Breast epithelium (tissue), 3 donors: ENCODE measurements around the gene CNOT6L.

Experiments used
- POLR2AphosphoS5 ChIP-seq, 3 donors: sonication (generic); formaldehyde crosslinking; IDR thresholded peaks; one replicate each; pipeline ENCODE4 v1.6.1; 2017; ENCODE audit warnings: antibody characterized with exemption in 3 of 3
- TF ChIP-seq, protein P1 (sequence below), 3 donors: fragments of 450-650 bp; IDR thresholded peaks; one replicate each; pipeline ENCODE4 v1.5.1; 2016 to 2017; ENCODE audit warnings: antibody characterized with exemption in 3 of 3, mild to moderate bottlenecking in 3 of 3, moderate library complexity in 3 of 3

DNA sequence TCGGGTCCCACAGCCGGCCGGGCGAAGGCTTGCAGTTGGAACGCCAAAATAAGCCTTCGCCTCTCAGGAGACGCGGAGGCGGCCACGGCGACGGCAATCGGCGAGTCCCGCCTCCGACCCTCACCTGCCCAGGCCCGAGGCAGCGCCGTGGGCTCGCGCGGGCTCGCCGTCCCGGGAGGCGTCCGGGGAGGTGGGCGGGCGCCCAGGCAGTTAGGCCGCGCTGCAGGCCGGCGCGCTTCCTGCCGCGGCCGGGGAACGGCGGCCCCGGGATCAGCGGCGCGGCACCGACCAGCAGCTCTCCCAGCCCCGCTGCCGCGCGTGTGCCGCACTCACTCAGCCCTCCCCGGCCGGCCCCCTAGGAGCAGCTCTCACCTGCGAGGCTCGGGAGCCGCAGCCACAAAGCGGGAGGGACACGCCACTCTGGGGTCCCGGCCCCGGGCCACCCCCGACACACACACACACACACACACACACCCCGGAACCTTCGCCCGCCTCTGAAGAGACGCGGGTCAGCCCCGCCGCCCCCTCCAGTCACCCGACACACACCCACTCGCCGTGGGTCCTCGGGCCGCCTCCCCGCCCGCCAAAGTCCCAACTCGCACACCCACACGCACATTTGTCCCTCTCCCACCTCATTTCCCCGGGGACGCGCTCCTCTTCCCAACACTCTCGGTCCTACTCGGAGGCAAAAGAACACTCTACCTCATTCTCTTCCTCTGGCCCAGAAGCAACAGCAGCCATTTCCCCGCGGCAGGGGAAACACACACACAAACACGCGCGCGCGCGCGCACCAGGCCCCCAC is at the start of gene CNOT6L:
- TF ChIP-seq, protein P1, sequence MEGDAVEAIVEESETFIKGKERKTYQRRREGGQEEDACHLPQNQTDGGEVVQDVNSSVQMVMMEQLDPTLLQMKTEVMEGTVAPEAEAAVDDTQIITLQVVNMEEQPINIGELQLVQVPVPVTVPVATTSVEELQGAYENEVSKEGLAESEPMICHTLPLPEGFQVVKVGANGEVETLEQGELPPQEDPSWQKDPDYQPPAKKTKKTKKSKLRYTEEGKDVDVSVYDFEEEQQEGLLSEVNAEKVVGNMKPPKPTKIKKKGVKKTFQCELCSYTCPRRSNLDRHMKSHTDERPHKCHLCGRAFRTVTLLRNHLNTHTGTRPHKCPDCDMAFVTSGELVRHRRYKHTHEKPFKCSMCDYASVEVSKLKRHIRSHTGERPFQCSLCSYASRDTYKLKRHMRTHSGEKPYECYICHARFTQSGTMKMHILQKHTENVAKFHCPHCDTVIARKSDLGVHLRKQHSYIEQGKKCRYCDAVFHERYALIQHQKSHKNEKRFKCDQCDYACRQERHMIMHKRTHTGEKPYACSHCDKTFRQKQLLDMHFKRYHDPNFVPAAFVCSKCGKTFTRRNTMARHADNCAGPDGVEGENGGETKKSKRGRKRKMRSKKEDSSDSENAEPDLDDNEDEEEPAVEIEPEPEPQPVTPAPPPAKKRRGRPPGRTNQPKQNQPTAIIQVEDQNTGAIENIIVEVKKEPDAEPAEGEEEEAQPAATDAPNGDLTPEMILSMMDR (IDR thresholded peaks at IDR 0.05): no peak
- TF ChIP-seq POLR2AphosphoS5 (IDR thresholded peaks at IDR 0.05): peak in 2 of 3 donors; percentile 19 to 58
